NCI-H345 treated with DMSO at 0.1 percent for 48 hours (cell line): ENCODE data around the gene SGSH.
"Not testable (repeated sequence)": the region's sequence is repeated elsewhere in the genome, so short reads cannot be mapped to it uniquely, and the experiment has no call there.

Experiments
- DNase-seq: peaks from one replicate; lab custom pipeline; 2025; ENCODE audit not compliant: unreplicated experiment; lab: John Stamatoyannopoulos, UW

SGSH gene

GRCh38 chr17:80220054-80220735 is at the start of gene SGSH, which contains the start of gene SLC26A11:
Gene SGSH (minus strand): TSS chr17:80220333. CDS start chr17:80220313, 20 bp downstream.
Gene SLC26A11 (plus strand): TSS chr17:80220427. CDS start chr17:80221561, 1,134 bp downstream.
- peak; percentile 46 for DNase-seq

GRCh38 chr17:80269405-80269807 is 49.3 kb upstream of the SGSH start:
- DNase-seq: no peak

GRCh38 chr17:80268427-80268826 is 48.3 kb upstream of the SGSH start:
- DNase-seq: no peak

GRCh38 chr17:80267391-80267790 is 47.3 kb upstream of the SGSH start:
- no peak for DNase-seq

- no peak for DNase-seq
Measured at GRCh38 chr17:80265205-80266068, 45.3 kb upstream of the SGSH start.

GRCh38 chr17:80264205-80265075 is 44.3 kb upstream of the SGSH start:
- DNase-seq: no peak

- DNase-seq: no peak
Measured at GRCh38 chr17:80263253-80264204, 43.4 kb upstream of the SGSH start.

- DNase-seq: no peak
Measured at GRCh38 chr17:80262775-80263244, 42.7 kb upstream of the SGSH start.

- no peak for DNase-seq
Measured at GRCh38 chr17:80262291-80262690, 42.2 kb upstream of the SGSH start.

GRCh38 chr17:80261895-80262279 is 41.8 kb upstream of the SGSH start:
- no peak for DNase-seq

- peak; percentile 51 for DNase-seq
Measured at GRCh38 chr17:80261159-80261894, 41.2 kb upstream of the SGSH start.

GRCh38 chr17:80260791-80261158 is 40.6 kb upstream of the SGSH start, which contains the start of gene RNF213:
Gene RNF213 (plus strand): TSS chr17:80260852. CDS start chr17:80263682, 2,830 bp downstream.
- peak; percentile 41 for DNase-seq

GRCh38 chr17:80260069-80260535 is 40.0 kb upstream of the SGSH start:
- peak; percentile 16 for DNase-seq

GRCh38 chr17:80259457-80260068 is 39.4 kb upstream of the SGSH start:
- no peak for DNase-seq

GRCh38 chr17:80258296-80258695 is 38.2 kb upstream of the SGSH start:
- not testable (repeated sequence) for DNase-seq

- DNase-seq: no peak
Measured at GRCh38 chr17:80257716-80258213, 37.6 kb upstream of the SGSH start.

GRCh38 chr17:80256034-80256350 is 35.9 kb upstream of the SGSH start:
- no peak for DNase-seq

GRCh38 chr17:80254396-80255251 is 34.5 kb upstream of the SGSH start:
- no peak for DNase-seq
